ENCODE results near the gene GPR173.

The GPR173 gene

DNA sequence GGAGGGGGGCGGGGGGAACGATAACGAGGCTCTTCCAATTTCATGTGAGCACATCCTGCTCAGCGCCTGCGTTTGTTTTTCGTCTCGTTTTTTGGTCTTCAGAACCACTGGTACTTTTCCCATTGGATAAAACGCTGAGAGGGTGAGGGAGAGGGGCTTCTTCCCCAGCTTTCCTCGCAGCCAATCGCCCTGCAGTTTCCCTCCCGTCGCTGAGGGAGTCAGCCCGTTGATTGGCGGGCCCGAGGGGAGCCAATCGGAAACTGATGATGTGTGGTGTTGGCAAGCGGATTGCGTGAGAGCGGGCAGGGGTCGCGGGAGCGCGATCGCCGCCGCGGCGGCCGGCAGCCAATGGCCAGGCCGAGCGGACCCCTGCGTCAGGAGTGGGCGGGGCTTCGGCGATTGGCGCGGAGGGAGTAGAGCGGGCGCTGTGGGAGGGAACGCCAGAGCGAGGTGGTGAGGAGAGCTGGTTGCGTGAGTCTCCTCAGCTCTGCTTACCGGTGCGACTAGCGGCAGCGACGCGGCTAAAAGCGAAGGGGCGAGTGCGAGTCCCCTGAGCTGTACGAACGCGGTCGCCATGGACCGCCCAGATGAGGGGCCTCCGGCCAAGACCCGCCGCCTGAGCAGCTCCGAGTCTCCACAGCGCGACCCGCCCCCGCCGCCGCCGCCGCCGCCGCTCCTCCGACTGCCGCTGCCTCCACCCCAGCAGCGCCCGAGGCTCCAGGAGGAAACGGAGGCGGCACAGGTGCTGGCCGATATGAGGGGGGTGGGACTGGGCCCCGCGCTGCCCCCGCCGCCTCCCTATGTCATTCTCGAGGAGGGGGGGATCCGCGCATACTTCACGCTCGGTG is 33.6 kb downstream of the GPR173 start, which contains the start of gene TSPYL2 (continued):
- TF ChIP-seq HIC1 (tag by site-specific recombination; IDR thresholded peaks at IDR 0.05) = no peak; the same call in 1 of the 2 replicates
- no peak for TF ChIP-seq ZNF555 (tag by site-specific recombination; conservative IDR thresholded peaks at IDR 0.05)
- no peak for TF ChIP-seq ZNF416 (tag by site-specific recombination; IDR thresholded peaks at IDR 0.05)
- no peak for TF ChIP-seq KLF10 (tag by site-specific recombination; IDR thresholded peaks at IDR 0.05)
- TF ChIP-seq ZNF10 (tag by site-specific recombination; IDR thresholded peaks at IDR 0.05) = no peak
- no peak for TF ChIP-seq ZNF211 (tag by site-specific recombination; IDR thresholded peaks at IDR 0.05; ENCODE audit: low read depth)
- TF ChIP-seq ZNF510 (tag by site-specific recombination; IDR thresholded peaks at IDR 0.05; ENCODE audit: insufficient replicate concordance) = no peak
- TF ChIP-seq ZNF600 (tag by site-specific recombination; IDR thresholded peaks at IDR 0.05) = peak; percentile 82
- no peak for TF ChIP-seq BCL11B (tag by site-specific recombination; IDR thresholded peaks at IDR 0.05; ENCODE audit: low read depth)
- 0 out of 2 replicates have a peak, but pooled peaks have one; percentile 10 for TF ChIP-seq ZFP3 (tag by site-specific recombination; IDR thresholded peaks at IDR 0.05; ENCODE audit: low read depth)
- no peak for TF ChIP-seq ZNF707 (tag by site-specific recombination; IDR thresholded peaks at IDR 0.05)
- TF ChIP-seq ZNF768 (tag by site-specific recombination; IDR thresholded peaks at IDR 0.05) = no peak
- TF ChIP-seq, protein P1, sequence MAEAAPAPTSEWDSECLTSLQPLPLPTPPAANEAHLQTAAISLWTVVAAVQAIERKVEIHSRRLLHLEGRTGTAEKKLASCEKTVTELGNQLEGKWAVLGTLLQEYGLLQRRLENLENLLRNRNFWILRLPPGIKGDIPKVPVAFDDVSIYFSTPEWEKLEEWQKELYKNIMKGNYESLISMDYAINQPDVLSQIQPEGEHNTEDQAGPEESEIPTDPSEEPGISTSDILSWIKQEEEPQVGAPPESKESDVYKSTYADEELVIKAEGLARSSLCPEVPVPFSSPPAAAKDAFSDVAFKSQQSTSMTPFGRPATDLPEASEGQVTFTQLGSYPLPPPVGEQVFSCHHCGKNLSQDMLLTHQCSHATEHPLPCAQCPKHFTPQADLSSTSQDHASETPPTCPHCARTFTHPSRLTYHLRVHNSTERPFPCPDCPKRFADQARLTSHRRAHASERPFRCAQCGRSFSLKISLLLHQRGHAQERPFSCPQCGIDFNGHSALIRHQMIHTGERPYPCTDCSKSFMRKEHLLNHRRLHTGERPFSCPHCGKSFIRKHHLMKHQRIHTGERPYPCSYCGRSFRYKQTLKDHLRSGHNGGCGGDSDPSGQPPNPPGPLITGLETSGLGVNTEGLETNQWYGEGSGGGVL (tag by site-specific recombination; IDR thresholded peaks at IDR 0.05) = peak; percentile 32
- peak; percentile 62 for TF ChIP-seq SP7 (tag by site-specific recombination; IDR thresholded peaks at IDR 0.05)
- no peak for TF ChIP-seq SCRT2 (tag by site-specific recombination; IDR thresholded peaks at IDR 0.05)
- no peak for TF ChIP-seq ZNF426 (tag by site-specific recombination; IDR thresholded peaks at IDR 0.05)
- TF ChIP-seq ZBTB1 (tag by site-specific recombination; IDR thresholded peaks at IDR 0.05) = no peak
- TF ChIP-seq, protein P2, sequence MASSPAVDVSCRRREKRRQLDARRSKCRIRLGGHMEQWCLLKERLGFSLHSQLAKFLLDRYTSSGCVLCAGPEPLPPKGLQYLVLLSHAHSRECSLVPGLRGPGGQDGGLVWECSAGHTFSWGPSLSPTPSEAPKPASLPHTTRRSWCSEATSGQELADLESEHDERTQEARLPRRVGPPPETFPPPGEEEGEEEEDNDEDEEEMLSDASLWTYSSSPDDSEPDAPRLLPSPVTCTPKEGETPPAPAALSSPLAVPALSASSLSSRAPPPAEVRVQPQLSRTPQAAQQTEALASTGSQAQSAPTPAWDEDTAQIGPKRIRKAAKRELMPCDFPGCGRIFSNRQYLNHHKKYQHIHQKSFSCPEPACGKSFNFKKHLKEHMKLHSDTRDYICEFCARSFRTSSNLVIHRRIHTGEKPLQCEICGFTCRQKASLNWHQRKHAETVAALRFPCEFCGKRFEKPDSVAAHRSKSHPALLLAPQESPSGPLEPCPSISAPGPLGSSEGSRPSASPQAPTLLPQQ (tag by site-specific recombination; IDR thresholded peaks at IDR 0.05) = 0 out of 2 replicates have a peak, but pooled peaks have one; percentile 44
- TF ChIP-seq MYNN (tag by site-specific recombination; IDR thresholded peaks at IDR 0.05; ENCODE audit: borderline replicate concordance) = no peak
- TF ChIP-seq ZFP69B (tag by site-specific recombination; IDR thresholded peaks at IDR 0.05) = 0 out of 2 replicates have a peak, but pooled peaks have one; percentile 20
- TF ChIP-seq, protein P3, sequence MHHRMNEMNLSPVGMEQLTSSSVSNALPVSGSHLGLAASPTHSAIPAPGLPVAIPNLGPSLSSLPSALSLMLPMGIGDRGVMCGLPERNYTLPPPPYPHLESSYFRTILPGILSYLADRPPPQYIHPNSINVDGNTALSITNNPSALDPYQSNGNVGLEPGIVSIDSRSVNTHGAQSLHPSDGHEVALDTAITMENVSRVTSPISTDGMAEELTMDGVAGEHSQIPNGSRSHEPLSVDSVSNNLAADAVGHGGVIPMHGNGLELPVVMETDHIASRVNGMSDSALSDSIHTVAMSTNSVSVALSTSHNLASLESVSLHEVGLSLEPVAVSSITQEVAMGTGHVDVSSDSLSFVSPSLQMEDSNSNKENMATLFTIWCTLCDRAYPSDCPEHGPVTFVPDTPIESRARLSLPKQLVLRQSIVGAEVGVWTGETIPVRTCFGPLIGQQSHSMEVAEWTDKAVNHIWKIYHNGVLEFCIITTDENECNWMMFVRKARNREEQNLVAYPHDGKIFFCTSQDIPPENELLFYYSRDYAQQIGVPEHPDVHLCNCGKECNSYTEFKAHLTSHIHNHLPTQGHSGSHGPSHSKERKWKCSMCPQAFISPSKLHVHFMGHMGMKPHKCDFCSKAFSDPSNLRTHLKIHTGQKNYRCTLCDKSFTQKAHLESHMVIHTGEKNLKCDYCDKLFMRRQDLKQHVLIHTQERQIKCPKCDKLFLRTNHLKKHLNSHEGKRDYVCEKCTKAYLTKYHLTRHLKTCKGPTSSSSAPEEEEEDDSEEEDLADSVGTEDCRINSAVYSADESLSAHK (tag by site-specific recombination; IDR thresholded peaks at IDR 0.05) = no peak
- TF ChIP-seq ZNF624 (tag by site-specific recombination; IDR thresholded peaks at IDR 0.05) = no peak
- no peak for TF ChIP-seq HOXD13 (CRISPR knock-in tag; IDR thresholded peaks at IDR 0.05; ENCODE audit: borderline replicate concordance)
- no peak for TF ChIP-seq ZNF2 (tag by site-specific recombination; IDR thresholded peaks at IDR 0.05)
- TF ChIP-seq ZNF76 (tag by site-specific recombination; IDR thresholded peaks at IDR 0.05; ENCODE audit: borderline replicate concordance, low read depth) = peak; percentile 50; the same call in 1 of the 2 replicates
- TF ChIP-seq ZNF223 (tag by site-specific recombination; IDR thresholded peaks at IDR 0.05) = no peak
- TF ChIP-seq, protein P4, sequence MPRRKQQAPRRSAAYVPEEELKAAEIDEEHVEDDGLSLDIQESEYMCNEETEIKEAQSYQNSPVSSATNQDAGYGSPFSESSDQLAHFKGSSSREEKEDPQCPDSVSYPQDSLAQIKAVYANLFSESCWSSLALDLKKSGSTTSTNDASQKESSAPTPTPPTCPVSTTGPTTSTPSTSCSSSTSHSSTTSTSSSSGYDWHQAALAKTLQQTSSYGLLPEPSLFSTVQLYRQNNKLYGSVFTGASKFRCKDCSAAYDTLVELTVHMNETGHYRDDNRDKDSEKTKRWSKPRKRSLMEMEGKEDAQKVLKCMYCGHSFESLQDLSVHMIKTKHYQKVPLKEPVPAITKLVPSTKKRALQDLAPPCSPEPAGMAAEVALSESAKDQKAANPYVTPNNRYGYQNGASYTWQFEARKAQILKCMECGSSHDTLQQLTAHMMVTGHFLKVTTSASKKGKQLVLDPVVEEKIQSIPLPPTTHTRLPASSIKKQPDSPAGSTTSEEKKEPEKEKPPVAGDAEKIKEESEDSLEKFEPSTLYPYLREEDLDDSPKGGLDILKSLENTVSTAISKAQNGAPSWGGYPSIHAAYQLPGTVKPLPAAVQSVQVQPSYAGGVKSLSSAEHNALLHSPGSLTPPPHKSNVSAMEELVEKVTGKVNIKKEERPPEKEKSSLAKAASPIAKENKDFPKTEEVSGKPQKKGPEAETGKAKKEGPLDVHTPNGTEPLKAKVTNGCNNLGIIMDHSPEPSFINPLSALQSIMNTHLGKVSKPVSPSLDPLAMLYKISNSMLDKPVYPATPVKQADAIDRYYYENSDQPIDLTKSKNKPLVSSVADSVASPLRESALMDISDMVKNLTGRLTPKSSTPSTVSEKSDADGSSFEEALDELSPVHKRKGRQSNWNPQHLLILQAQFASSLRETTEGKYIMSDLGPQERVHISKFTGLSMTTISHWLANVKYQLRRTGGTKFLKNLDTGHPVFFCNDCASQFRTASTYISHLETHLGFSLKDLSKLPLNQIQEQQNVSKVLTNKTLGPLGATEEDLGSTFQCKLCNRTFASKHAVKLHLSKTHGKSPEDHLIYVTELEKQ (tag by site-specific recombination; IDR thresholded peaks at IDR 0.05; ENCODE audit: borderline replicate concordance) = no peak
- no peak for TF ChIP-seq ZNF37A (tag by site-specific recombination; IDR thresholded peaks at IDR 0.05)
- TF ChIP-seq ZSCAN23 (tag by site-specific recombination; IDR thresholded peaks at IDR 0.05) = no peak
